HepG2 (cell line): ENCODE measurements around the gene CNEP1R1.

Experiments used
- ATF7 ChIP-seq, 2 experiments: fragments of 450-650 bp in 1 of 2; sonication (generic) in 1 of 2; formaldehyde crosslinking in 1 of 2; IDR thresholded peaks; 2 replicates each; pipeline versions ENCODE4 v1.4.0 to v1.6.1; 2016 to 2020; ENCODE audit warnings: antibody characterized with exemption in 1 of 2, mild to moderate bottlenecking in 1 of 2, missing genetic modification reagents in 1 of 2
- CBX5 ChIP-seq: sonication (generic); formaldehyde crosslinking; IDR thresholded peaks from 2 replicates; pipeline ENCODE4 v1.4.0; 2020; ENCODE audit warnings: missing genetic modification reagents, borderline replicate concordance
- HOXA7 ChIP-seq: sonication (generic); formaldehyde crosslinking; IDR thresholded peaks from 2 replicates; pipeline ENCODE4 v1.8.1; 2022; ENCODE audit warnings: mild to moderate bottlenecking, missing genetic modification reagents, moderate library complexity
- ISX ChIP-seq: sonication (generic); formaldehyde crosslinking; conservative IDR thresholded peaks from 2 replicates; pipeline ENCODE4 v1.5.0; 2020; ENCODE audit warnings: missing genetic modification reagents
- JARID2 ChIP-seq: sonication (generic); formaldehyde crosslinking; IDR thresholded peaks from 2 replicates; pipeline ENCODE4 v1.8.1; 2023; ENCODE audit warnings: missing genetic modification reagents, inconsistent platforms; ENCODE audit not compliant: insufficient replicate concordance
- KMT2A ChIP-seq: sonication (generic); formaldehyde crosslinking; IDR thresholded peaks from 2 replicates; pipeline ENCODE4 v1.4.0; 2020; ENCODE audit warnings: missing genetic modification reagents
- MBNL3 ChIP-seq: fragments of 250-450 bp; sonication (Bioruptor Pico); conservative IDR thresholded peaks from 2 replicates; pipeline ENCODE4 v1.8.0; 2022; ENCODE audit warnings: mild to moderate bottlenecking, inconsistent platforms
- MXD4 ChIP-seq: IDR thresholded peaks from 2 replicates; pipeline ENCODE4 v1.6.1; 2016; ENCODE audit warnings: mild to moderate bottlenecking, missing biosample characterization, missing genetic modification reagents
- NCOA5 ChIP-seq: sonication (generic); formaldehyde crosslinking; IDR thresholded peaks from 2 replicates; pipeline ENCODE4 v1.4.0; 2020; ENCODE audit warnings: missing genetic modification reagents
- NR2C2 ChIP-seq: sonication (generic); formaldehyde crosslinking; IDR thresholded peaks from 2 replicates; pipeline ENCODE4 v1.4.0; 2020; ENCODE audit warnings: missing genetic modification reagents, mild to moderate bottlenecking, moderate library complexity, borderline replicate concordance
- RNF2 ChIP-seq: fragments of 450-650 bp; conservative IDR thresholded peaks from 2 replicates; pipeline ENCODE4 v1.6.1; 2016; ENCODE audit warnings: low read depth
- ZNF652 ChIP-seq: IDR thresholded peaks from 2 replicates; pipeline ENCODE4 v1.6.1; 2016; ENCODE audit warnings: low read depth, borderline replicate concordance
- TF ChIP-seq, protein P1 (sequence below): sonication (generic); formaldehyde crosslinking; IDR thresholded peaks from 2 replicates; pipeline ENCODE4 v1.5.0; 2020; ENCODE audit warnings: mild to moderate bottlenecking, missing genetic modification reagents, moderate library complexity

DNA sequence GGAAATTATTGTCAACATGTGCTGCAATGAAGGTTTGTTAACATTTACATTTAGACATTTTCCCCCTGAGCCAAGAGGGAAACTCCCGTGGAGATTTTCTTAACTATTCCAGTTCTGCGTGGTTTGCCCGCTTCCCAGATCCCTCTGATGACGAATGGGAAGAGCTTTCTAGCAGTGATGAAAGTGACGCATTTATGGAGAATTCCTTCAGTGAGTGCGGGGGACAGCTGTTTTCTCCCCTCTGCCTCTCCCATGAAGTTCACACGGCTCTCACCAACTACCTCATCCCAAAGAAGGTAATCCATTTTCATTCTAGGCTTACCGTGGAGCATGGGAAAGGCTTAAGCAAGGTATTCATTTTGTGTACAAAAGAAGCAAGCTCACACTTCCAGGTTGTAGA lies 59.0 kb downstream of the CNEP1R1 start:
- TF ChIP-seq, protein P1, sequence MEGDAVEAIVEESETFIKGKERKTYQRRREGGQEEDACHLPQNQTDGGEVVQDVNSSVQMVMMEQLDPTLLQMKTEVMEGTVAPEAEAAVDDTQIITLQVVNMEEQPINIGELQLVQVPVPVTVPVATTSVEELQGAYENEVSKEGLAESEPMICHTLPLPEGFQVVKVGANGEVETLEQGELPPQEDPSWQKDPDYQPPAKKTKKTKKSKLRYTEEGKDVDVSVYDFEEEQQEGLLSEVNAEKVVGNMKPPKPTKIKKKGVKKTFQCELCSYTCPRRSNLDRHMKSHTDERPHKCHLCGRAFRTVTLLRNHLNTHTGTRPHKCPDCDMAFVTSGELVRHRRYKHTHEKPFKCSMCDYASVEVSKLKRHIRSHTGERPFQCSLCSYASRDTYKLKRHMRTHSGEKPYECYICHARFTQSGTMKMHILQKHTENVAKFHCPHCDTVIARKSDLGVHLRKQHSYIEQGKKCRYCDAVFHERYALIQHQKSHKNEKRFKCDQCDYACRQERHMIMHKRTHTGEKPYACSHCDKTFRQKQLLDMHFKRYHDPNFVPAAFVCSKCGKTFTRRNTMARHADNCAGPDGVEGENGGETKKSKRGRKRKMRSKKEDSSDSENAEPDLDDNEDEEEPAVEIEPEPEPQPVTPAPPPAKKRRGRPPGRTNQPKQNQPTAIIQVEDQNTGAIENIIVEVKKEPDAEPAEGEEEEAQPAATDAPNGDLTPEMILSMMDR (CRISPR knock-in tag): no peak
- no peak for TF ChIP-seq NCOA5 (CRISPR knock-in tag)
- TF ChIP-seq ATF7 (IDR thresholded peaks at IDR 0.05): no peak
- TF ChIP-seq ATF7 (CRISPR knock-in tag; IDR thresholded peaks at IDR 0.05): no peak
- no peak for TF ChIP-seq JARID2 (CRISPR knock-in tag)
- TF ChIP-seq KMT2A (CRISPR knock-in tag): no peak
- no peak for TF ChIP-seq CBX5
- TF ChIP-seq RNF2: no peak
- TF ChIP-seq ISX (CRISPR knock-in tag): no peak
- TF ChIP-seq MBNL3 (CRISPR knock-in tag): no peak
- no peak for TF ChIP-seq NR2C2
- TF ChIP-seq ZNF652 (CRISPR knock-in tag): no peak
- no peak for TF ChIP-seq HOXA7 (CRISPR knock-in tag)
- no peak for TF ChIP-seq MXD4 (CRISPR knock-in tag)
